IMR-90 (cell line): ENCODE measurements around the gene IFT43. TPM values are rescaled to one million over a fixed set of nuclear protein-coding genes. Genes with fewer than 3 reads are reported as not detected.

Source experiments
- ATAC-seq: fragments of 200-7000 bp; cut with Tn5 transposase; 2 replicates; pipeline ENCODE4 v1.9.1; 2020; ENCODE audit warnings: low read depth, mild to moderate bottlenecking, moderate library complexity
- BruUV-seq: library from RNA; stranded (reverse); fragments of 400-500 nt; replicated peaks from 2 replicates; lab custom pipeline; 2021; lab: Mats Ljungman, UMichigan
- CTCF ChIA-PET: fragments of 300-600 bp; formaldehyde crosslinking; extraction: SDS; loops from one replicate; lab custom pipeline; 2021; ENCODE audit warnings: antibody characterized with exemption; lab: Yijun Ruan, JAX
- POLR2A ChIA-PET: fragments of 300-600 bp; sonication (Branson Sonifier 250); formaldehyde crosslinking; loops from one replicate; lab custom pipeline; 2022; ENCODE audit warnings: antibody characterized with exemption; ENCODE audit not compliant: unreplicated experiment; lab: Charles Lee
- DNase-seq: peaks from one replicate; pipeline ENCODE4 v3.0.0; 2013
- H2AFZ ChIP-seq: replicated peaks from 2 replicates; pipeline ENCODE3; 2013; ENCODE audit warnings: low read length, mild to moderate bottlenecking; ENCODE audit not compliant: poor library complexity
- H2AK5ac ChIP-seq: 2 replicates; pipeline ENCODE4 v1.6.1; 2013; ENCODE audit warnings: low read depth, low read length, inconsistent platforms
- H2AK9ac ChIP-seq: replicated peaks from 2 replicates; pipeline ENCODE3; 2013; ENCODE audit warnings: mild to moderate bottlenecking, low read depth, low read length, moderate library complexity; ENCODE audit not compliant: poor library complexity
- H2BK120ac ChIP-seq: 2 replicates; pipeline ENCODE4 v1.6.1; 2013; ENCODE audit warnings: low read depth, low read length, inconsistent platforms
- H2BK15ac ChIP-seq: 3 replicates; pipeline ENCODE4 v1.6.1; 2013; ENCODE audit warnings: low read depth, low read length, inconsistent platforms
- H2BK20ac ChIP-seq: 2 replicates; pipeline ENCODE4 v1.6.1; 2013; ENCODE audit warnings: low read depth, mild to moderate bottlenecking, inconsistent platforms, low read length, moderate library complexity
- H2BK5ac ChIP-seq: 2 replicates; pipeline ENCODE4 v1.6.1; 2013; ENCODE audit warnings: mild to moderate bottlenecking, low read depth, low read length, inconsistent platforms; ENCODE audit not compliant: poor library complexity, severe bottlenecking
- H3K14ac ChIP-seq: replicated peaks from 2 replicates; pipeline ENCODE4 v1.6.1; 2013; ENCODE audit warnings: low read depth, low read length, inconsistent platforms
- H3K18ac ChIP-seq: 2 replicates; pipeline ENCODE4 v1.6.1; 2013; ENCODE audit warnings: low read depth, low read length, control low read depth
- H3K23ac ChIP-seq: 2 replicates; pipeline ENCODE4 v1.6.1; 2013; ENCODE audit warnings: low read depth, low read length, inconsistent platforms
- H3K27ac ChIP-seq: 2 replicates; pipeline ENCODE4 v1.5.1; 2013; ENCODE audit warnings: mild to moderate bottlenecking, control low read depth, low read length; ENCODE audit not compliant: insufficient read depth
- H3K27me3 ChIP-seq: 2 replicates; pipeline ENCODE4 v1.6.1; 2013; ENCODE audit warnings: low read length; ENCODE audit not compliant: control insufficient read depth, insufficient read depth
- H3K36me3 ChIP-seq: 2 replicates; pipeline ENCODE4 v1.6.1; 2013; ENCODE audit warnings: low read length, mixed read lengths; ENCODE audit not compliant: control insufficient read depth, insufficient read depth
- H3K4ac ChIP-seq: 2 replicates; pipeline ENCODE4 v1.6.1; 2013; ENCODE audit warnings: low read depth, low read length, inconsistent platforms
- H3K4me1 ChIP-seq: 2 replicates; pipeline ENCODE4 v1.6.1; 2013; ENCODE audit warnings: low read length, mixed read lengths; ENCODE audit not compliant: control insufficient read depth, insufficient read depth
- H3K4me2 ChIP-seq: 2 replicates; pipeline ENCODE4 v1.6.1; 2013; ENCODE audit warnings: low read depth, mild to moderate bottlenecking, control low read depth, low read length, moderate library complexity
- H3K4me3 ChIP-seq: 2 replicates; pipeline ENCODE4 v1.5.1; 2013; ENCODE audit warnings: low read depth, mild to moderate bottlenecking, control low read depth, low read length, moderate library complexity; ENCODE audit not compliant: insufficient read depth
- H3K56ac ChIP-seq: 2 replicates; pipeline ENCODE4 v1.6.1; 2013; ENCODE audit warnings: low read length, inconsistent platforms; ENCODE audit not compliant: insufficient read depth; ENCODE audit errors: extremely low read depth
- H3K79me1 ChIP-seq, 2 experiments: 2 replicates each; pipeline ENCODE4 v1.6.1; 2013; ENCODE audit warnings: low read length in 2 of 2, inconsistent platforms in 1 of 2, low read depth in 1 of 2
- H3K9ac ChIP-seq: 2 replicates; pipeline ENCODE4 v1.6.1; 2013; ENCODE audit warnings: low read depth, low read length, control low read depth
- H3K9me1 ChIP-seq: 2 replicates; pipeline ENCODE4 v1.6.1; 2013; ENCODE audit warnings: low read length, inconsistent platforms; ENCODE audit not compliant: insufficient read depth
- H3K9me3 ChIP-seq: 2 replicates; pipeline ENCODE4 v1.6.1; 2013; ENCODE audit warnings: low read length; ENCODE audit not compliant: control insufficient read depth, insufficient read depth
- H4K20me1 ChIP-seq: 2 replicates; pipeline ENCODE4 v1.6.1; 2013; ENCODE audit warnings: low read length, inconsistent platforms; ENCODE audit not compliant: insufficient read depth
- H4K5ac ChIP-seq: 2 replicates; pipeline ENCODE4 v1.6.1; 2013; ENCODE audit warnings: mild to moderate bottlenecking, low read depth, low read length, control low read depth
- H4K8ac ChIP-seq, 2 experiments: 2 replicates each; pipeline ENCODE4 v1.6.1; 2013; ENCODE audit warnings: low read depth in 2 of 2, low read length in 2 of 2, control low read depth in 1 of 2, inconsistent platforms in 1 of 2
- H4K91ac ChIP-seq: 2 replicates; pipeline ENCODE4 v1.6.1; 2013; ENCODE audit warnings: low read depth, low read length, inconsistent platforms; ENCODE audit not compliant: insufficient read depth
- CEBPB ChIP-seq: IDR thresholded peaks from 2 replicates; pipeline ENCODE4 v1.6.1; 2012; ENCODE audit warnings: low read depth, low read length, improper control_type of control experiment
- FOS ChIP-seq: fragments of 150-350 bp; IDR thresholded peaks from 2 replicates; pipeline ENCODE4 v1.6.1; 2016; ENCODE audit warnings: low read depth, low read length
- WGBS, 2 experiments: methylation state at CpG; one replicate each; pipeline versions ENCODE4 v1.1.5 to v1.1.7; 2013; ENCODE audit warnings: missing lambda C conversion rate in 2 of 2; ENCODE audit not compliant: insufficient read length in 1 of 2; ENCODE audit errors: extremely low coverage in 2 of 2; 5-methylcytosine and 5-hydroxymethylcytosine counted together
- dilution Hi-C: fragments of 300-500 bp; cut with HindIII; formaldehyde crosslinking; loops from one replicate; pipeline ENCODE4 v1.14.3; 2018; ENCODE audit warnings: low sequenced_read_pairs; ENCODE audit not compliant: unreplicated experiment
- in situ Hi-C: fragments of 300-500 bp; cut with MboI; formaldehyde crosslinking; loops from 3 replicates; pipeline ENCODE4 v1.14.3; 2019; ENCODE audit warnings: low sequenced_read_pairs, inconsistent platforms, mixed read lengths
- intact Hi-C: fragments of 100-400 bp; cut with micrococcal nuclease; formaldehyde crosslinking; loops from 2 replicates; pipeline ENCODE4 v1.10.0; 2022
- polyA plus RNA-seq, 3 experiments: library from polyadenylated mRNA; depleted of rRNA; stranded (reverse); fragments of >200 nt; gene quantifications; 2 replicates each; pipeline ENCODE4 v1.2.3, GENCODE V29; 2012; ENCODE audit warnings: low replicate concordance in 1 of 3
- total RNA-seq: library from RNA; depleted of rRNA; stranded (reverse); fragments of >200 nt; gene quantifications from 2 replicates; pipeline ENCODE4 v1.2.3, GENCODE V29; 2012

IFT43 gene
- total and polyA plus RNA-seq, 2 of the 4 experiments (the other 2 are of a cell fraction), result 41.4 to 43.2 TPM

- no peak overlapping the region for H2BK120ac ChIP-seq
- WGBS, 2 experiments, result no CpG with 5 or more reads among the region's 3 CpGs
- H3K4me1 ChIP-seq, result peaks cover 2% of the 10 kb centered on the region
- no peak overlapping the region for H3K27ac ChIP-seq
- H4K5ac ChIP-seq, result no peak overlapping the region
- no peak for DNase-seq
- H3K9ac ChIP-seq, result no peak overlapping the region
- H2BK15ac ChIP-seq, result no peak overlapping the region
- H4K91ac ChIP-seq, result no peak overlapping the region
- H3K4me2 ChIP-seq, result no peak overlapping the region
- no peak overlapping the region for H4K8ac ChIP-seq
- H3K27me3 ChIP-seq, result no peaks in the 10 kb centered on the region
- H3K18ac ChIP-seq, result no peak overlapping the region
- intact Hi-C loops (no loop called here), dilution Hi-C loops (no loop called here), in situ Hi-C loops (loop anchor here (10.0 to 25.0 kb wide), 3 partner anchors 193 to 1075 kb away; partner anchors contain the start of gene FLVCR2)
- no peak overlapping the region for H3K14ac ChIP-seq
- no peak for ATAC-seq
- H2AK5ac ChIP-seq, result no peak overlapping the region
- peaks cover 16% of the 10 kb centered on the region for H3K36me3 ChIP-seq
- H2AK9ac ChIP-seq, result no peak overlapping the region
- H2AFZ ChIP-seq, result no peak overlapping the region
- no peaks in the 10 kb centered on the region for H3K9me3 ChIP-seq
- H3K9me1 ChIP-seq, result peaks cover 2% of the 10 kb centered on the region; the same call in 1 of the 2 replicates
- no peak for TF ChIP-seq CEBPB
- TF ChIP-seq FOS, result no peak
- H3K4ac ChIP-seq, result no peak overlapping the region
- CTCF ChIA-PET, result no interaction called here
- POLR2A ChIA-PET, result no interaction called here
- H3K4me3 ChIP-seq, result no peak overlapping the region
- no peak overlapping the region for H2BK20ac ChIP-seq
- no TSS peak for BruUV-seq
- no peak overlapping the region for H3K56ac ChIP-seq
- no peak overlapping the region for H3K23ac ChIP-seq
- H2BK5ac ChIP-seq, result no peak overlapping the region
- peaks cover 12 to 15% of the 10 kb centered on the region in 2 experiments for H3K79me1 ChIP-seq
- H4K20me1 ChIP-seq, result no peaks in the 10 kb centered on the region; the same call in 1 of the 2 replicates
These were observed 1.8 kb downstream of the IFT43 start for GRCh38 chr14:75987201-75987970.
